Gastrocnemius medialis (tissue), 4 donors: ENCODE measurements around the gene PRKAG2. TPM values are rescaled to one million over a fixed set of nuclear protein-coding genes. Genes with fewer than 3 reads are reported as not detected.
A peak's percentile ranks its signal among the peaks of the same experiment; 100 is the strongest.

Experiments
- ATAC-seq, 2 donors: fragments of 150-250 bp; one replicate each; pipeline ENCODE4 v1.9.1; 2016
- DNase-seq, 2 donors: peaks; one replicate each; pipeline ENCODE4 v3.0.0-alpha.2; 2019
- H3K27ac ChIP-seq, 4 donors: fragments of 200-600 bp; sonication (generic); 1 replicate in 1 of 4; 2 replicates in 3 of 4; pipeline ENCODE4 v1.5.1; 2016 to 2018; ENCODE audit warnings: mild to moderate bottlenecking in 2 of 4, moderate library complexity in 1 of 4
- H3K27me3 ChIP-seq, 3 donors: fragments of 200-600 bp; sonication (generic) in 2 of 3; 1 replicate in 1 of 3; 2 replicates in 2 of 3; pipeline versions ENCODE4 v1.5.1 to v1.6.0; 2016 to 2019; ENCODE audit warnings: mild to moderate bottlenecking in 1 of 3, moderate library complexity in 1 of 3
- H3K36me3 ChIP-seq, 2 donors: fragments of 200-600 bp; sonication (generic) in 1 of 2; one replicate each; pipeline ENCODE4 v1.5.1; 2017 to 2018
- H3K4me1 ChIP-seq, 2 donors: fragments of 200-600 bp; sonication (generic) in 1 of 2; one replicate each; pipeline ENCODE4 v1.5.1; 2016 to 2017; ENCODE audit warnings: mild to moderate bottlenecking in 2 of 2
- H3K4me3 ChIP-seq, 4 donors: fragments of 200-600 bp; sonication (generic) in 3 of 4; 1 replicate in 1 of 4; 2 replicates in 3 of 4; pipeline ENCODE4 v1.5.1; 2016 to 2019; ENCODE audit warnings: mild to moderate bottlenecking in 2 of 4
- H3K9me3 ChIP-seq, 3 donors: fragments of 200-600 bp; sonication (generic) in 2 of 3; 1 replicate in 1 of 3; 2 replicates in 2 of 3; pipeline ENCODE4 v1.5.1; 2016 to 2019
- CTCF ChIP-seq, 5 experiments: fragments of 450-650 bp in 3 of 5; fragments of 200-600 bp in 2 of 5; sonication (generic) in 2 of 5; IDR thresholded peaks in 4 of 5; conservative IDR thresholded peaks in 1 of 5; 1 replicate in 4 of 5; 2 replicates in 1 of 5; pipeline ENCODE4 v1.5.1; 2016 to 2019; ENCODE audit warnings: antibody characterized with exemption in 5 of 5, mild to moderate bottlenecking in 3 of 5, moderate library complexity in 3 of 5
- POLR2A ChIP-seq, 2 donors: fragments of 450-650 bp; IDR thresholded peaks; one replicate each; pipeline ENCODE4 v1.6.1; 2017; ENCODE audit warnings: antibody characterized with exemption in 2 of 2, mild to moderate bottlenecking in 2 of 2, moderate library complexity in 2 of 2
- in situ Hi-C, 4 donors: fragments of 200-750 bp; cut with MboI; loops; one replicate each; pipeline versions ENCODE4 v1.15.0 to v1.8.0; 2017; ENCODE audit warnings: low sequenced_read_pairs in 4 of 4
- intact Hi-C: fragments of 100-400 bp; cut with DNase I; formaldehyde crosslinking; loops from one replicate; pipeline ENCODE4 v1.15.1; 2023; ENCODE audit warnings: low total_unique reads
- total RNA-seq, 4 donors: library from RNA; depleted of rRNA; stranded (reverse); fragments of >200 nt; gene quantifications; one replicate each; pipeline versions ENCODE4 v1.1.0 to v1.2.3, GENCODE V29; 2016

PRKAG2 gene
- total RNA-seq, 4 donors from 2014 or later: 5.3 to 32.6 (median 13.9) TPM

GRCh38 chr7:151795168-151795811 is 81.6 kb downstream of the PRKAG2 start:
- no peaks in the 10 kb centered on the region for H3K9me3 ChIP-seq
- no peaks in the 10 kb centered on the region for H3K27me3 ChIP-seq
- ATAC-seq (no peak), DNase-seq (no peak)
- H3K27ac ChIP-seq: peak overlapping the region in 3 of 4 donors; percentile 62 to 67 (median 64)
- no peak overlapping the region for H3K4me3 ChIP-seq
- intact Hi-C loops: loop anchor here (5.0 kb wide), 1 partner anchor 232 kb away; the partner anchor contains the start of gene GALNT11
- peaks cover 12 to 38% of the 10 kb centered on the region in 2 donors for H3K4me1 ChIP-seq
- no peaks in the 10 kb centered on the region for H3K36me3 ChIP-seq
- in situ Hi-C loops: loop anchor here in 1 of 4 donors (25.0 kb wide), 1 partner anchor 142 kb away; no protein-coding TSS in a partner anchor
- no peak for TF ChIP-seq POLR2A (IDR thresholded peaks at IDR 0.05)
- TF ChIP-seq CTCF (IDR thresholded peaks at IDR 0.05 in 4 of 5, conservative IDR thresholded peaks at IDR 0.05 in 1 of 5): no peak

GRCh38 chr7:151794508-151795167 is 82.3 kb downstream of the PRKAG2 start:
- H3K27ac ChIP-seq: peak overlapping the region; percentile 10 to 67 (median 63)
- DNase-seq (peak; percentile 58 to 67), ATAC-seq (peak; percentile 77 to 86)
- no peaks in the 10 kb centered on the region for H3K27me3 ChIP-seq
- no peaks in the 10 kb centered on the region for H3K9me3 ChIP-seq
- no peak overlapping the region for H3K4me3 ChIP-seq
- no peaks in the 10 kb centered on the region for H3K36me3 ChIP-seq
- H3K4me1 ChIP-seq: peaks cover 12 to 38% of the 10 kb centered on the region in 2 donors
- in situ Hi-C loops (loop anchor here in 1 of 4 donors (25.0 kb wide), 1 partner anchor 143 kb away; no protein-coding TSS in a partner anchor), intact Hi-C loops (loop anchor here (5.0 kb wide), 2 partner anchors 133 to 233 kb away; partner anchors contain the start of gene GALNT11)
- TF ChIP-seq CTCF (IDR thresholded peaks at IDR 0.05 in 4 of 5, conservative IDR thresholded peaks at IDR 0.05 in 1 of 5) (no peak), POLR2A (IDR thresholded peaks at IDR 0.05) (no peak)

- TF ChIP-seq POLR2A (IDR thresholded peaks at IDR 0.05) (no peak), CTCF (IDR thresholded peaks at IDR 0.05 in 4 of 5, conservative IDR thresholded peaks at IDR 0.05 in 1 of 5) (no peak)
- in situ Hi-C loops (loop anchor here in 1 of 4 donors (25.0 kb wide), 1 partner anchor 143 kb away; no protein-coding TSS in a partner anchor), intact Hi-C loops (loop anchor here (5.0 kb wide), 1 partner anchor 133 kb away; no protein-coding TSS in a partner anchor)
- Histone ChIP-seq H3K27me3 (no peaks in the 10 kb centered on the region), H3K4me1 (peaks cover 12 to 38% of the 10 kb centered on the region in 2 donors), H3K4me3 (no peak overlapping the region), H3K9me3 (no peaks in the 10 kb centered on the region), H3K27ac (peak overlapping the region; percentile 10 to 67 (median 63)), H3K36me3 (no peaks in the 10 kb centered on the region)
- no peak for ATAC-seq
- DNase-seq: no peak
These were observed 82.9 kb downstream of the PRKAG2 start for GRCh38 chr7:151793991-151794507.

DNA sequence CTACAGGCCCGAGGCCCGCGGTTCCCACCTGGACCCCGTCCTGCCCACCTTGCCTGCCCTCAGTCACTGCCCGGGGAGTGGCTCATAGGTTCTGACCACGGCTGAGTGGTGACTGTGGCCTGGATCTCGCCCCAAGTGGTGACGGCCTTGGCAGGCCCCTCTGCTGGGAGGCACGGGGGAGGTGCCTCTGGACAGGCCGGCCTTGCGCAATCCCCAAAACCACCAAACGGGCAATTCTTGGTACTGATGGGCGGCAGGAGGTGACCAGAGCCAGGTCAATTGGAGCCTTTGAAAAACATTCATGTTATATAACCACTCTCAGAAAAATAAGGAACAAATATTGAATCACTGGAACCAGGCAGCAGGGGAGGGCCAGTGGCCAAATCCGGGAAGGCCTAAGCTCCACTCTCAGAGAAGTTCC is 83.4 kb downstream of the PRKAG2 start:
- Histone ChIP-seq H3K4me3 (no peak overlapping the region), H3K4me1 (peaks cover 12 to 38% of the 10 kb centered on the region in 2 donors), H3K9me3 (no peaks in the 10 kb centered on the region), H3K36me3 (no peaks in the 10 kb centered on the region), H3K27me3 (no peaks in the 10 kb centered on the region), H3K27ac (peak overlapping the region in 3 of 4 donors; percentile 62 to 67 (median 64))
- DNase-seq: peak in 1 of 2 donors; percentile 65
- in situ Hi-C loops: loop anchor here in 1 of 4 donors (25.0 kb wide), 1 partner anchor 144 kb away; no protein-coding TSS in a partner anchor
- TF ChIP-seq CTCF (IDR thresholded peaks at IDR 0.05 in 4 of 5, conservative IDR thresholded peaks at IDR 0.05 in 1 of 5) (no peak), POLR2A (IDR thresholded peaks at IDR 0.05) (no peak)
- no peak for ATAC-seq
- intact Hi-C loops: loop anchor here (5.0 kb wide), 1 partner anchor 134 kb away; no protein-coding TSS in a partner anchor
